GM21737 (cell line): ENCODE measurements around the gene NTSR2.

Experiments
- ATAC-seq: cut with Tn5 transposase; IDR thresholded peaks from one replicate; pipeline ENCODE4 v1.9.1; 2021; ENCODE audit warnings: mild to moderate bottlenecking, moderate library complexity; ENCODE audit not compliant: unreplicated experiment

NTSR2 gene, protein sequence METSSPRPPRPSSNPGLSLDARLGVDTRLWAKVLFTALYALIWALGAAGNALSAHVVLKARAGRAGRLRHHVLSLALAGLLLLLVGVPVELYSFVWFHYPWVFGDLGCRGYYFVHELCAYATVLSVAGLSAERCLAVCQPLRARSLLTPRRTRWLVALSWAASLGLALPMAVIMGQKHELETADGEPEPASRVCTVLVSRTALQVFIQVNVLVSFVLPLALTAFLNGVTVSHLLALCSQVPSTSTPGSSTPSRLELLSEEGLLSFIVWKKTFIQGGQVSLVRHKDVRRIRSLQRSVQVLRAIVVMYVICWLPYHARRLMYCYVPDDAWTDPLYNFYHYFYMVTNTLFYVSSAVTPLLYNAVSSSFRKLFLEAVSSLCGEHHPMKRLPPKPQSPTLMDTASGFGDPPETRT

DNA sequence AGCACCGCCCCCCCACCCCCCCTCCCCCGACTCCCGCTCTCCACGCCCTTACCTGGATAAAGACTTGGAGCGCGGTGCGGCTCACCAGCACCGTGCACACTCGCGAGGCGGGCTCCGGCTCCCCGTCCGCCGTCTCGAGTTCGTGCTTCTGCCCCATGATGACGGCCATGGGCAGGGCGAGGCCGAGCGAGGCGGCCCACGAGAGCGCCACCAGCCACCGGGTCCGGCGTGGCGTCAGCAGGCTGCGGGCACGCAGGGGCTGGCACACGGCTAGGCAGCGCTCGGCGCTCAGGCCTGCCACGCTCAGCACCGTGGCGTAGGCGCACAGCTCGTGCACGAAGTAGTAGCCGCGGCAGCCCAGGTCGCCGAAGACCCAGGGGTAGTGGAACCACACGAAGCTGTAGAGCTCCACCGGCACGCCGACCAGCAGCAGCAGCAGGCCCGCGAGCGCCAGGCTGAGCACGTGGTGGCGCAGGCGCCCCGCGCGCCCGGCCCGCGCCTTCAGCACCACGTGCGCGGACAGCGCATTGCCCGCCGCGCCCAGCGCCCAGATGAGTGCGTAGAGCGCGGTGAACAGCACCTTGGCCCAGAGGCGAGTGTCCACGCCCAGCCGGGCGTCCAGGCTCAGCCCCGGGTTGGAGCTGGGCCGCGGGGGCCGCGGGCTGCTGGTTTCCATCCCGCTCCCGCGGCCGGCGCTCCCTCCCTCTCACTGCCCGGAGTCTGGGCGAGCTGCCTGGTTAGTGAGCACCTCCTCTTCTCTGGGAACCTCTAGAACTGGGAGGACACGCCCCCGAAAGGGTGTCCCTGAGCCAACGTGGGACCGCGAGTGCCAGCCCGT lies at the start of gene NTSR2:
Gene NTSR2, minus strand, starts transcription at position 742 of the 838 bp plus-strand sequence. Its CDS starts 66 bp downstream, at position 676.
- ATAC-seq = no peak

DNA sequence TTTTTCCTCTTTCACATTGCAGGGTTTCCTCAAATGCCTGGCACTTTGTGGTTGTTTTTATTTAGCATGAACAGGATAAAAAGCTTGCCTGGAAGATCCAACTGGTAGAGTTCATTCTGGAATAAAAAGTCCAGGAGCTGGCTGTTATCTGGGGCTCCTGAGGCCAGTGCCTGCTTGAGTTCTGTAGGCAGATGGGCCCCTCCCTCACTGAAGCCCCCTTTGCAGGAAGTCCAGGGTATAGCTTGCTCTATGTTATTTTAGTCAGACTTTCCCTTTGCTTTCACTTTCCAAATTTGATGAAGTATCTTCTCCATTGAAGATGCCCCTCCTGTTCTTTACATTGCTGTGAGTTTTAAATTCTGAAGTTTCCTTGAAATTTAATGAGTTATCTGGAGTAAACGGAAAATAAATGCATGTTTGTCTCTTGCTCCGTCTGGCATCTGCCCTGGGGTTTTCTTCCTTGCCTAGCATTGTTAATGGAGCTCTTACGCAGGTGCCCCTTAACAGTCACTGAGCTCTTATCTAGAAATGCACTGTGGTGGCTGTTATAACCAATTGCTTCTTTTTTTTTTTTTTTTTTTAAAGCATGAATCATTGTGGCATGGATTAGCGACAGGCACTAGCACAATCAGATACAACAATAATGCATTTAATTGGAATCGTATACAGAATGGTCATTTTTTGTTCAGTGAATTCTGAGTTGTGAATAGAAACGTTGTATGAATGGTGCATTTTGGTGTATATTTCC lies 49.4 kb upstream of the NTSR2 start:
- ATAC-seq = no peak

GRCh38 chr2:11718606-11719005 lies 48.6 kb upstream of the NTSR2 start:
- ATAC-seq = no peak

DNA sequence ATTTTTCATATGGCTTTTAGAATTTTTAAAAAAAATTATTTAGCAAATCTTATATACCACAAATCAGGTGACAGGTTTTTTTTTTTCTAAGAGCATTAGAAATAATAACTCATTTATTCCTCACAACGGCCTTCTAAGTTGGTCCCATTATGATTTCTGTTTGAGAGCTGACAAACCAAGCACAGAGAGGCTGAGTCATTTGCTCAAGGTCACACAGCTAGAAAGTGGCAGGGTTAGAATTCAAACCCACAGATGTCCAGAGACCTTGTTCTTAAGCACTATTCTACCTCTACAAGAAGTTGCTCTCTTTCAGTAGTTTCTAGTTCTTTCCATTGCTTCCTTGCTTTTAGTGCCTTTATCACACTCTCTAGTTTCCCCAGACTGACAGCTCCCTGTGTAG lies 47.6 kb upstream of the NTSR2 start:
- ATAC-seq = no peak

- ATAC-seq = no peak
These were observed 46.8 kb upstream of the NTSR2 start for GRCh38 chr2:11716689-11717321.

GRCh38 chr2:11715987-11716652 lies 46.1 kb upstream of the NTSR2 start:
- ATAC-seq = no peak

- ATAC-seq = no peak
These were observed 43.8 kb upstream of the NTSR2 start for GRCh38 chr2:11713815-11714214.

DNA sequence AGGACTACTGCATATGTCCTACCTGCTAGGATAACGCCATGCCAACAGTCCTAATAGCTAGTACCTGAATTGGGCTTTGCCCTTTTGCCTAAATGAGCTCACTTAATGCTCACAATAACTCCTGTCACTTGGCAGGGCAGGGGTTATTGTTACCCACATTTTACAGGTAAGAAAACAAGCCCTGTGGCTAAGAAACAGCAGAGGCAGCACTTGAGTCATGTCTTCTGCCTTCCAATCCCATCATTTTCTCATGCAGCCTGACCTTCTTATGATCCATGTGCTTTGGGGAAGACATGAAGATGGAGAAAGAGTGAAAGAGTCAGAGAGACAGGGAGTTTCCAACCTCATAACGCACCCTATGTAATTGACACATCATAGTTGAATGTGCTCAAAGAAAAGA lies 42.9 kb upstream of the NTSR2 start:
- ATAC-seq = no peak

GRCh38 chr2:11711751-11712150 lies 41.8 kb upstream of the NTSR2 start:
- ATAC-seq = no peak

GRCh38 chr2:11711354-11711716 lies 41.3 kb upstream of the NTSR2 start:
- ATAC-seq = no peak

DNA sequence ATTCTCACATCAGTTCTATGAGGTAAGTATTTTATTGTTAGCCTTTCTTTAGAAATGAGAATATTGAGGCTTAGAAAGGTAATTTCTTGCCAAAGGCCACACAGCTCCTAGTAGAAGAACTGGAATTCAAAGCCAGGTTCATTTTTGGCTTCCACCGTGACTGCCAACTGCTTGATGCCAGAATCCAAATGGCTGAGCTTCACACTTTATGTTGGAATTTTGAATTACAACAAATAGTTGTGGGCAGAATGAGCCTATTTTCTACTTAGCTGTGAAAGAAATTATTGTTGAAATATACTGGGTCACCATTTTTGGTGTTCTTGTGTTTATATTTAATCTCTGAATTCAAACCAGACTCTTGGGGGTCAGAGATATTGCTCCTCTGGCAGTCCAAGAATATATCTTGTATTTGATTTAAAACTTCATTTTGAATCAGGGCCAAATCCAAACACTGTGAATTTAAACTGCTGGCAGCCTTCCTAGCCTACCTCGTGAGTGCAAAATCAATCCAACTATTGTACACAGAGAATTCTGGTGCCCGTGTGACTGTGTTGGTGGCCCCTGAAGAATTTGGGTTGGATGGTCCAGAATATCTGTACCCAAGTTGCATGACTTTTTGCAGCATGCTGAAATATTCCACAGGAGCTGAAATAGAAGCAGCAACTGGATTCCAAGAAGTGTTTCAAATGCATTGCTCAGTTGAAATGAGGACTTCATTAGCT lies 40.8 kb upstream of the NTSR2 start:
- no peak for ATAC-seq

DNA sequence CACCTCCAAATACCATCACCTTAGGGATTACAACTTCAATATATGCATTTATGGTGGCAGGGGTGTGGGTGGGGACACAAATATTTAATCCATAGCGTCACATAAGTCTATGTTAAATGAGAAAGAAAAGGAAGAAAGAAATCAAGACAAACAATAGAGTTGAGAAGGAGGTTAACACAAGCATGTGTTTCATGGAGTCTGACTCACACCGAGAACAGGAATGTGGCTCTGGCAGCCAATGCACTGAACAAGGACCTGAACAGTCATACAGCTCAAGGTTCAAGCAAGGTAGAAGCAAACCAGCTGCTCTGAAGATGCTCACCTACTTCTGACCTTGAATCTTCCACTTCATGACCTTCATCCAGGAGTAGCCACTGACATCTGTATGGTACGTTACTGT lies 40.2 kb upstream of the NTSR2 start:
- no peak for ATAC-seq

- ATAC-seq = no peak
These were observed 39.3 kb upstream of the NTSR2 start for GRCh38 chr2:11709293-11709692.

DNA sequence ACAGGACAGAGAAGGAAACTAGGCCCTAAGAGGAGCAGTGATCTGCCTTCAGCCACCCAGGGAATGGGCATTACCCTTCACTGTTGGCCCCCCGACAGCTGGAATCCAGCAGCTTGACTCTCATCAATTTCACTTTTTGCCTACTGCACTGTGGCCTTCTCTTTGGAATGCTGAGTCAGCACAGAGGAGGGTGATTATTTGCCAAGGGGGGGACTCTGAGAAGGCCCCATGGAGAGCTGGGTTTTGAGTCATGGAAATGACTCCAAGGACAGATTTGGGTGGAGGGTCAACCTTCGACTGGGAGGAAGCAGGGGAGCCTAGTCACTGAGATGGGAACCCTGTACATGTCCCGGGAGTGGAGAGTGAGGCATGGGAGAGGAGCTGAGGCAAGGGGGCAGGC lies 38.1 kb upstream of the NTSR2 start:
- ATAC-seq = no peak

- ATAC-seq = no peak
These were observed 35.7 kb upstream of the NTSR2 start for GRCh38 chr2:11705711-11706110.

- no peak for ATAC-seq
These were observed 35.1 kb upstream of the NTSR2 start for GRCh38 chr2:11705063-11705462.

GRCh38 chr2:11703700-11704099 lies 33.7 kb upstream of the NTSR2 start:
- ATAC-seq = no peak

DNA sequence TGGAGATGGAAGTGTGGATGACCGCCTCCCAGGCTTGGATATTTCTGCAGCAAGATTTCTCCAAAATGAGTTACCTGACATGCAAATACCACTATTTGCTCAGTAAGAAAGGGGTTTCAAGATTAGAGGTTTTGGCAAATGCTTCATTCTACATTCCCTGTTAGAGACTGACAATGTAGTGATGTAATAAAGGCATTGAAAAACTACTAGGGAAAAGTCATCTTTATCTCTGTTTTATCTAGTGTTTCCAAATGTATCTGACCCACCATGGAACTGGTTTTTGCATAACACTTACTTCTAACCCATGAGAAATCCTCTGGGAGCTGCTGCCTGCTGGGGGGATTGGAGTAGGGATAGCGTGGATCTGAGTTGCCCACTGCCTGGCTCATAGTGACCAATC lies 33.0 kb upstream of the NTSR2 start:
- no peak for ATAC-seq

GRCh38 chr2:11701751-11702301 lies 31.8 kb upstream of the NTSR2 start:
- ATAC-seq = no peak
